HuH-7.5 (cell line): Measurements from ENCODE around the gene TRIM72.
"Not testable (repeated sequence)": the region's sequence is repeated elsewhere in the genome, so short reads cannot be mapped to it uniquely, and the experiment has no call there.

ENCODE experiments used
- DNase-seq: peaks from one replicate; pipeline ENCODE4 v3.0.0; 2011; ENCODE audit warnings: low spot score

TRIM72 gene

GRCh38 chr16:31190818-31191444 lies 23.0 kb upstream of the TRIM72 start:
- no peak for DNase-seq

GRCh38 chr16:31191697-31192428 lies 22.1 kb upstream of the TRIM72 start:
- no peak for DNase-seq

- DNase-seq, result no peak
Measured at GRCh38 chr16:31192856-31193642, 20.9 kb upstream of the TRIM72 start.

DNA sequence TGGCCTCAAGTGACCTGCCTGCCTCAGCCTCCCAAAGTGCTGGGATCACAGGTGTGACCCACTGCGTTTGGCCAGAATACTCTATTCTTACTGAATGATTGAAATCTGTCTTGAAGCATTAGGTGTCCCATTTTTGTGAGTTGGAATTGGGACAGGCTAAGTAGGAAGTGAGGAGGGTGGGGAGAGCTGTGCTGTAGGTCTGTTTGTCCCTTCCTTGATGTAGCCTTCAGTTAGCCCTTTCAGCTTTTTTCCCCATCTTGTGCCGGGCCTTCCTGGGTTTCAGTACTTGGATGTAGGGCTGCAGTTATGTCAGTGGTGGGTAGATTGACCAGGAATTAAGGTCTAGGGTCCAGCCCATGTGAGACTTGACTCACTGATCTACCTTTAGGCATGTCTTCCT lies 20.0 kb upstream of the TRIM72 start:
- DNase-seq, result no peak

DNA sequence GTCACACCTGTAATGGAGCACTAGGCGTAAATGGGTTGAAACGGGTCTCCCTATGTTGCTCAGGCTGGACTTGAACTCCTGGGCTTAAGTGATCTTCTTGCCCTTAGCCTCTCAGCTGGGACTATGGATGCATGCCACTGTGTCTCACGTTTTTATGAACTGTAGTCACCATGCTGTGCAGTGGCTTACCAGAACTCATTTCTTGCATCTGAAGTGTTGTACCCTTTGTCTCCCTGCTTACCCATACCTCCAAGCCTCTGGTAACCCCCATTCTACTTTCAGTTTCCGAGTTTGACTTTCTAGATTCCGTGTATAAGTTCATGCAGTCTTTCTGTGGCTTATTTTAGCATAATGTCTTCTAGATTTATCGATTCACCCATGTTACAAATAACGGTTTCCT lies 19.0 kb upstream of the TRIM72 start:
- no peak for DNase-seq

GRCh38 chr16:31195861-31196260 lies 18.1 kb upstream of the TRIM72 start:
- not testable (repeated sequence) for DNase-seq

- DNase-seq, result no peak
Measured at GRCh38 chr16:31196324-31197088, 17.4 kb upstream of the TRIM72 start.

- DNase-seq, result no peak
Measured at GRCh38 chr16:31198207-31198882, 15.6 kb upstream of the TRIM72 start.

GRCh38 chr16:31199430-31200041 lies 14.4 kb upstream of the TRIM72 start:
- DNase-seq, result no peak

GRCh38 chr16:31200111-31200510 lies 13.8 kb upstream of the TRIM72 start:
- DNase-seq, result not testable (repeated sequence)

DNA sequence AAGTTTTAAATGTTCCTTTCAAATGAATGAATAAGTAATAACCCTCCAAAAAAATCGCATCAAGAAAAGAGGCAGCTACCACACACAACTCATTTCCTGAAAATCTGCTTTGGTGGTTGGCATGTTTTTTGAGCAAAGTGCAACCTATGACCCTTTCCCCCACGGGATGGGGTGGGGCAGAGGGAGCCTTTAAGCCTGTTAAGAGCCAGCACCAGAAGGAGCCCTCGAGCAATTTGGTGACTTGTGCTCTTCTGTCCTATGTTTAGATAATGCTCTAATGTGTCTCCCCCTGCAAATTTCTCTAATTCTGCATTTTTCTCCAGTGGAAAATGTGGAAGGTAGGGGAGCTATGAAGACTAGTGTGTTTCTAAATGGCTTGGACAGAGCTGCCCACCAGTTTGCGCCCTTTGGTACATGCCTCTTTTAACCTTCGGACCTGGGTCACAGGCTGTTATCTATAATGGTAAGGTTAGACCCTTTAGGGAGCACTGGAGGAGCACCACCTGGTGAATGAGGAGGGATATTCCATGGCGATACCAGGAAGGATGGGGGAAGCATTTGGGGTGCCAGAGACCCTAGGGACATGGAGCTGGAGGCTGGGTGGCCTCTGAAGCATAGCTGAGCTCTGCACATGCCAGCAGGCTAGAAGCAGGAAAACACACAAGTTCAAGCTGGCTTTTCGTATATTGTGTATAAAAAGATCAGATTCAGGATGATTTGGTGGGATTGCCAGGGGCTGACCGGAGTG lies 12.9 kb upstream of the TRIM72 start:
- DNase-seq, result no peak

DNA sequence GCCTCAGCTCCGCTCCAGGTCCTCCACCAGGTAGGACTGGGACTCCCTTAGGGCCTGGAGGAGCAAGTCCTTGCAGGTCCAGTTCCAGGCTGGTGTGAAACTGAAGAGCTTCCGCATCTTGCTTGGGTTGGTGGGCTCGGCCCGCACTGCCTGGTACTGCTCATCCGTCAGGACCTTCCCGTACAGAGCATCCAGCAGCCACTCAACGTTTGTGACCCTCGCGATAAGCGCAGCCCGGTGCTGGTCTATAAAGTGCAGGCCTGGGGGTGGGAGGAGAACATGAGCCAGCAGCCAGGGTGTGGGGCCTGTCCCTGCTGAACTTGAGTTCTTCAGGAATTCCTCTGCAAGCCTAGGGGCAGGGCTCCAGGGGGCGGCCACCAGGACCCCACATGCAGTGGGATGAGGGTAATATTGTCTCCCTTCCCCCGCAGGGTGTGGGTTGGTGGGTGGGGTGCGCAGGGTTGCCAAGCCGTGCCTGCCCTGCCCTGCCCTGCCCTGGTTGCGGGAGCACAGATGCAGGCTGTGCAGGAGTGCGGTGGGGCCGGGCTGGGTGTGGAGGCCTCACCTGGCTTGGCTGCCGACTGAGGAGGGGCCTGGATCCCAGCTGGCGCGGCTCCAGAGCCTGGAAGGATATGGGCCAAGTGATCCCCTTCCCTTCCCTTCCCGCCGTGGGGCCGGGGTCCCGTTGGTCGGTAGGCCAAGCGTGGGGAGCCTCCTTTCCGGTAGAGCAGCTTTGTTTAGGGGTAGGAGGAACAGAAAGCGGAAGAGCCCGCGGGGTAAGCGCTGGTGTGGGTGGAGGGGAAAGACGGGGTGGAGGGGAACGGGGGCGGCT lies 12.1 kb upstream of the TRIM72 start:
- no peak for DNase-seq

GRCh38 chr16:31202414-31203375 lies 11.2 kb upstream of the TRIM72 start, which contains the start of gene PYCARD:
TSS of gene PYCARD (minus strand) at chr16:31202760. CDS start at chr16:31202690, 70 bp downstream.
- no peak for DNase-seq

GRCh38 chr16:31204871-31205666 lies 8.8 kb upstream of the TRIM72 start:
- no peak for DNase-seq

DNA sequence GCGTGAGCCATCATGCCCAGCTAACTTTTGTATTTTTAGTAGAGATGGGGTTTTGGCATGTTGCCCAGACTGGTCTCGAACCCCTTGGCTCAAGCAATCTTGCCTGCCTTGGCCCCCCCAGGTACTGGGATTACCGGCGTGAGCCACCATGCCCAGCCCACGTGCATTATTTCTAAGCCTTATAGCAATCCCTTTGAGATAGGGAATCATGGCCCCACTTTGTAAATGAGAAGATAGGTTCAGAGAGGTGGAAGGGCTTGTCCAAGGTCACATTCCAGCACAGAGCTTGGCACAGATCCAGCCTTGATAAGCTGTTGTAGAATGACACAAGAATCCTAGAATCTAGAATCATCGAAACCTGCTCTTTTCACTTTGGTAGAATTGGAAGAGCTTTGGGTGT lies 7.1 kb upstream of the TRIM72 start:
- DNase-seq, result no peak

DNA sequence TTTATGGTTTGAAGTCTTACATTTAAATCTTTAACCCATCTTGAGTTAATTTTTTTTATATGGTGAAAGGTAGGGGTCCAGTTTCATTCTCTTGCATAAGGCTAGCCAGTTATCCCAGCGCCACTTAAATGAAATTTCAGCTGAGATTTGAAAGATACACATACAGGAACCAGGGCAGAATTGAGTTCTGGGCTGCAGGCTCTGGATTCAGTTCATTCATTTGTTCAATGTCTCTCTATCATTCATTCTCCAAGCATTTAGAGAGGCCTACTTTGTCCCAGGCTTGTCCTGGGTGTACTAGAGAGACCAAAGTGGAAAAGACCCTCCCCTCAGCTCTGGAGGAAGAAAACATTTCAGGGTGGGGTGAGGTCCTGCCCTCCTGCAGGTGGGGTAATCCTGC lies 577 bp upstream of the TRIM72 start:
- DNase-seq, result no peak

GRCh38 chr16:31214708-31215286 lies 878 bp downstream of the TRIM72 start:
- no peak for DNase-seq
